ENCODE results near the gene NASP. TPM values are rescaled to one million over a fixed set of nuclear protein-coding genes. Genes with fewer than 3 reads are reported as not detected.

Gene NASP
- total and polyA plus RNA-seq, 2 experiments from 2014 or later = 294 to 1,039 TPM

GRCh38 chr1:45610589-45611226 is 26.9 kb downstream of the NASP start:
- Histone ChIP-seq H3K4me1 (ENCODE audit: insufficient read depth) (no peaks in the 10 kb centered on the region), H4K20me1 (replicated peaks; ENCODE audit: insufficient read depth) (peaks cover 78% of the 10 kb centered on the region), H3K9me2 (ENCODE audit: insufficient read depth) (no peaks in the 10 kb centered on the region), H3K27me3 (ENCODE audit: insufficient read depth) (no peaks in the 10 kb centered on the region), H3F3A (replicated peaks; ENCODE audit: low read depth) (peaks cover 81% of the 10 kb centered on the region), H2AFZ (no peak overlapping the region), H3K36me3 (ENCODE audit: insufficient read depth) (peaks cover 87% of the 10 kb centered on the region), H3K4me3 (no peak overlapping the region), H3K27ac (ENCODE audit: low read depth) (peak overlapping the region; percentile 63; the same call in 1 of the 2 replicates), H3K4me2 (no peak overlapping the region), H3K79me2 (replicated peaks; ENCODE audit: insufficient read depth) (peaks cover 79% of the 10 kb centered on the region)
- peaks cover 5% of the 10 kb centered on the region; the same call in 2 of the 3 replicates for H3K4me1 Mint-ChIP-seq
- H3K27ac Mint-ChIP-seq = no peak overlapping the region
- no peak overlapping the region for H3K4me3 Mint-ChIP-seq
- no peak for TF ChIP-seq STAT1 (IDR thresholded peaks at IDR 0.05; ENCODE audit: unreplicated experiment)
- TF ChIP-seq NANOG (IDR thresholded peaks at IDR 0.05; ENCODE audit: borderline replicate concordance) = no peak
- TF ChIP-seq ZNF462 (CRISPR knock-in tag; IDR thresholded peaks at IDR 0.05) = no peak
- TF ChIP-seq ZNF331 (CRISPR knock-in tag; IDR thresholded peaks at IDR 0.05; ENCODE audit: low read depth) = no peak
- no peak for DNase-seq (ENCODE audit: low spot score)
- H3K27me3 Mint-ChIP-seq (ENCODE audit: insufficient read depth, low read depth, poor library complexity) = peaks cover 1% of the 10 kb centered on the region
- peak; percentile 13; the same call in 2 of the 3 replicates for ATAC-seq
- H3K36me3 Mint-ChIP-seq (ENCODE audit: low read depth) = peaks cover 91% of the 10 kb centered on the region
- no peaks in the 10 kb centered on the region for H3K9me3 Mint-ChIP-seq

- Histone ChIP-seq H3K27me3 (ENCODE audit: insufficient read depth) (no peaks in the 10 kb centered on the region), H3K4me1 (ENCODE audit: insufficient read depth) (no peaks in the 10 kb centered on the region), H3K4me3 (no peak overlapping the region), H3K9me2 (ENCODE audit: insufficient read depth) (no peaks in the 10 kb centered on the region), H3K4me2 (no peak overlapping the region), H3K27ac (ENCODE audit: low read depth) (peak overlapping the region; percentile 64), H3F3A (replicated peaks; ENCODE audit: low read depth) (peaks cover 90% of the 10 kb centered on the region), H2AFZ (no peak overlapping the region), H3K79me2 (replicated peaks; ENCODE audit: insufficient read depth) (peaks cover 55% of the 10 kb centered on the region), H4K20me1 (replicated peaks; ENCODE audit: insufficient read depth) (peaks cover 85% of the 10 kb centered on the region), H3K36me3 (ENCODE audit: insufficient read depth) (peaks cover 88% of the 10 kb centered on the region)
- Mint-ChIP-seq H3K4me1 (no peaks in the 10 kb centered on the region), H3K9me3 (no peaks in the 10 kb centered on the region), H3K27me3 (ENCODE audit: insufficient read depth, low read depth, poor library complexity) (peaks cover 1% of the 10 kb centered on the region), H3K36me3 (ENCODE audit: low read depth) (peaks cover 91% of the 10 kb centered on the region), H3K4me3 (no peak overlapping the region), H3K27ac (peak overlapping the region; percentile 82)
- no peak for DNase-seq (ENCODE audit: low spot score)
- TF ChIP-seq POLR2AphosphoS5 (IDR thresholded peaks at IDR 0.05; ENCODE audit: low read depth) (no peak), ZNF114 (CRISPR knock-in tag; IDR thresholded peaks at IDR 0.05) (no peak), CREB1 (CRISPR knock-in tag; IDR thresholded peaks at IDR 0.05; ENCODE audit: low read depth) (no peak), REST (IDR thresholded peaks at IDR 0.05; ENCODE audit: unreplicated experiment) (no peak), STAT1 (IDR thresholded peaks at IDR 0.05; ENCODE audit: unreplicated experiment) (no peak)
- no peak for ATAC-seq
These were observed 29.2 kb downstream of the NASP start for GRCh38 chr1:45612941-45613579.
